HepG2 (cell line): ENCODE results near the gene NAV2. TPM values are rescaled to one million over a fixed set of nuclear protein-coding genes. Genes with fewer than 3 reads are reported as not detected.

Source experiments
- AGO2 ChIP-seq: fragments of 200-400 bp; formaldehyde crosslinking; optimal IDR thresholded peaks from 2 replicates; pipeline ENCODE3; 2017; ENCODE audit warnings: mild to moderate bottlenecking, low read depth, low read length, moderate library complexity
- ARNT2 ChIP-seq: sonication (generic); formaldehyde crosslinking; IDR thresholded peaks from 2 replicates; pipeline ENCODE4 v1.8.0; 2022; ENCODE audit warnings: mild to moderate bottlenecking, low read depth, missing genetic modification reagents, moderate library complexity
- IKZF5 ChIP-seq: IDR thresholded peaks from 2 replicates; pipeline ENCODE4 v1.6.1; 2018; ENCODE audit warnings: missing genetic modification reagents, mild to moderate bottlenecking, missing compliant biosample characterization
- KDM2A ChIP-seq: sonication (generic); formaldehyde crosslinking; IDR thresholded peaks from 2 replicates; pipeline ENCODE4 v1.4.0; 2020; ENCODE audit warnings: low read depth, missing genetic modification reagents, borderline replicate concordance
- KLF6 ChIP-seq: IDR thresholded peaks from 2 replicates; pipeline ENCODE4 v1.8.0; 2016; ENCODE audit warnings: missing biosample characterization, missing genetic modification reagents
- LRRFIP1 ChIP-seq: sonication (generic); formaldehyde crosslinking; conservative IDR thresholded peaks from 2 replicates; pipeline ENCODE4 v1.4.0; 2020; ENCODE audit warnings: missing genetic modification reagents
- NCOA2 ChIP-seq: sonication (generic); formaldehyde crosslinking; IDR thresholded peaks from 2 replicates; pipeline ENCODE4 v1.8.0; 2022; ENCODE audit warnings: inconsistent platforms
- NR2C2 ChIP-seq: sonication (generic); formaldehyde crosslinking; IDR thresholded peaks from 2 replicates; pipeline ENCODE4 v1.4.0; 2020; ENCODE audit warnings: missing genetic modification reagents, mild to moderate bottlenecking, moderate library complexity, borderline replicate concordance
- SP1 ChIP-seq, 2 experiments: fragments of 450-650 bp in 1 of 2; sonication (generic) in 1 of 2; formaldehyde crosslinking in 1 of 2; IDR thresholded peaks; 2 replicates each; pipeline versions ENCODE4 v1.4.0 to v1.6.1; 2016 to 2020; ENCODE audit warnings: missing genetic modification reagents in 1 of 2
- SP2 ChIP-seq: sonication (generic); formaldehyde crosslinking; IDR thresholded peaks from 2 replicates; pipeline ENCODE4 v1.5.1; 2020; ENCODE audit warnings: mild to moderate bottlenecking, missing genetic modification reagents
- TBX3 ChIP-seq: fragments of 450-650 bp; IDR thresholded peaks from 2 replicates; pipeline ENCODE4 v1.6.1; 2017; ENCODE audit warnings: antibody characterized with exemption, mild to moderate bottlenecking, inconsistent platforms, borderline replicate concordance
- ZFX ChIP-seq: sonication (generic); formaldehyde crosslinking; IDR thresholded peaks from 2 replicates; pipeline ENCODE4 v1.4.0; 2020; ENCODE audit warnings: mild to moderate bottlenecking, low read depth, missing genetic modification reagents, moderate library complexity
- ZNF276 ChIP-seq: sonication (generic); formaldehyde crosslinking; IDR thresholded peaks from 2 replicates; pipeline ENCODE4 v1.4.0; 2020; ENCODE audit warnings: mild to moderate bottlenecking, low read depth, missing genetic modification reagents
- ZNF317 ChIP-seq: sonication (generic); formaldehyde crosslinking; IDR thresholded peaks from 2 replicates; pipeline ENCODE4 v1.5.0; 2020; ENCODE audit warnings: mild to moderate bottlenecking, missing genetic modification reagents
- ZNF431 ChIP-seq: sonication (generic); formaldehyde crosslinking; IDR thresholded peaks from 2 replicates; pipeline ENCODE4 v1.9.0; 2022; ENCODE audit warnings: missing genetic modification reagents, low read depth, mild to moderate bottlenecking, borderline replicate concordance
- ZNF543 ChIP-seq: sonication (generic); formaldehyde crosslinking; IDR thresholded peaks from 2 replicates; pipeline ENCODE4 v1.4.0; 2020; ENCODE audit warnings: mild to moderate bottlenecking, missing genetic modification reagents
- ZNF580 ChIP-seq: IDR thresholded peaks from 2 replicates; pipeline ENCODE4 v1.6.1; 2016; ENCODE audit warnings: low read depth, borderline replicate concordance
- ZNF790 ChIP-seq: sonication (generic); formaldehyde crosslinking; IDR thresholded peaks from 2 replicates; pipeline ENCODE4 v1.8.0; 2022; ENCODE audit warnings: missing genetic modification reagents, mild to moderate bottlenecking, borderline replicate concordance
- polyA plus RNA-seq, 8 experiments: library from polyadenylated mRNA; depleted of rRNA in 3 of 8; stranded (reverse) in 7 of 8; unstranded in 1 of 8; fragments of >200 nt; fragmentation: Illumina TruSeq in 4 of 8; extraction: Trizol in 4 of 8; gene quantifications; 2 replicates each; pipeline versions ENCODE4 v1.2.1 to v1.2.3, GENCODE V29; 2011 to 2016; ENCODE audit warnings: low read depth in 4 of 8, missing spikeins in 1 of 8, mixed read lengths in 1 of 8; ENCODE audit not compliant: insufficient read depth in 1 of 8
- total RNA-seq, 5 experiments: library from RNA; depleted of rRNA; stranded (reverse); fragments of >200 nt; fragmentation: Illumina TruSeq; extraction: Trizol; gene quantifications; 2 replicates each; pipeline ENCODE4 v1.2.3, GENCODE V29; 2016; ENCODE audit warnings: low read depth in 1 of 5

Gene NAV2
- total and polyA plus RNA-seq, 2 of the 13 experiments (the other 11 are each of a cell fraction or from before 2014, with no cell fraction given): 9.3 to 34.6 TPM

- TF ChIP-seq SP1 (IDR thresholded peaks at IDR 0.05) (no peak), SP1 (CRISPR knock-in tag; IDR thresholded peaks at IDR 0.05) (no peak), AGO2 (no peak), NCOA2 (CRISPR knock-in tag) (peak; percentile 53; the same call in 1 of the 2 replicates), IKZF5 (CRISPR knock-in tag) (no peak), ZNF790 (CRISPR knock-in tag) (no peak), NR2C2 (peak; percentile 42; the same call in 1 of the 2 replicates), SP2 (CRISPR knock-in tag) (no peak), KLF6 (CRISPR knock-in tag) (no peak; the same call in 1 of the 2 replicates), KDM2A (CRISPR knock-in tag) (no peak), ZNF431 (CRISPR knock-in tag) (peak; percentile 35; the same call in 1 of the 2 replicates), ZNF276 (CRISPR knock-in tag) (no peak), ARNT2 (CRISPR knock-in tag) (peak; percentile 57; the same call in 1 of the 2 replicates), ZNF543 (no peak), ZNF317 (CRISPR knock-in tag) (no peak), ZFX (CRISPR knock-in tag) (peak; percentile 72), TBX3 (no peak), LRRFIP1 (CRISPR knock-in tag) (no peak), ZNF580 (no peak)
Observed at GRCh38 chr11:19976281-19976941, 263.8 kb downstream of the NAV2 start (continued).
